Pancreas (tissue), 10 donors: ENCODE results near the gene LRRC70. TPM values are rescaled to one million over a fixed set of nuclear protein-coding genes. Genes with fewer than 3 reads are reported as not detected.

Source experiments
- ATAC-seq, 4 donors: fragments of 200-7000 bp; cut with Tn5 transposase; one replicate each; pipeline versions ENCODE4 v1.8.0 to v1.9.1; 2020; ENCODE audit warnings: mild to moderate bottlenecking in 4 of 4, moderate library complexity in 4 of 4
- DNase-seq, 6 donors: peaks; one replicate each; pipeline ENCODE4 v3.0.0-alpha.2; 2020
- FAIRE-seq: peaks from 2 replicates; lab custom pipeline; 2012; peaks lifted over from hg19 to GRCh38; lab: Jason Lieb, UNC
- H3K27ac ChIP-seq, 4 donors: fragments of 200-600 bp; sonication (generic); 1 replicate in 3 of 4; 2 replicates in 1 of 4; pipeline versions ENCODE4 v1.5.0 to v1.8.0; 2020
- H3K27me3 ChIP-seq, 4 donors: fragments of 200-600 bp; one replicate each; pipeline ENCODE4 v1.8.0; 2021
- H3K36me3 ChIP-seq, 3 donors: fragments of 200-600 bp; sonication (generic) in 1 of 3; one replicate each; pipeline versions ENCODE4 v1.5.0 to v1.8.0; 2020 to 2021
- H3K4me1 ChIP-seq, 3 donors: fragments of 200-600 bp; one replicate each; pipeline ENCODE4 v1.8.0; 2021
- H3K4me3 ChIP-seq, 4 donors: fragments of 200-600 bp; sonication (generic) in 2 of 4; one replicate each; pipeline versions ENCODE4 v1.5.0 to v1.8.0; 2020 to 2021
- H3K9me3 ChIP-seq, 4 donors: fragments of 200-600 bp; one replicate each; pipeline ENCODE4 v1.8.0; 2021
- CTCF ChIP-seq, 4 donors: fragments of 200-600 bp; sonication (generic) in 3 of 4; IDR thresholded peaks; one replicate each; pipeline versions ENCODE4 v1.5.0 to v1.8.0; 2021; ENCODE audit warnings: antibody characterized with exemption in 4 of 4
- WGBS, 2 donors: extraction: QIAGEN DNeasy Blood & Tissue Kit; methylation state at CpG; one replicate each; pipeline ENCODE4 v1.1.7; 2013; 5-methylcytosine and 5-hydroxymethylcytosine counted together
- intact Hi-C, 3 donors: fragments of 100-400 bp; cut with DNase I; formaldehyde crosslinking; loops; one replicate each; pipeline versions ENCODE4 v1.11.1 to v1.14.2; 2022
- polyA plus RNA-seq, 2 donors: library from polyadenylated mRNA; stranded (reverse); fragments of 200-250 nt; gene quantifications; one replicate each; pipeline ENCODE4 v1.2.3, GENCODE V29; 2013
- total RNA-seq, 6 donors: library from RNA; stranded (reverse); fragmentation: NEBNext Ultra II Directional in 4 of 6; extraction: Animal tissue kit (Norgen Biotek cat#: 25700) in 4 of 6; gene quantifications; one replicate each; pipeline versions ENCODE4 v1.2.1 to v1.2.4, GENCODE V29; 2021 to 2023
- donor health status: healthy with polysubstance abuse.
- donor health status: DM: no; HTN: no; CAD: no; lungs with moderate emphysema.
- donor health status: DM: no; HTN: no; CAD: no.
- donor health status: control.
- donor health status: control.
- donor health status: Bipolar disorder and iron deficiency.
- donor health status: DM: yes; HTN: yes; CAD: no.
- donor health status: DM: no; HTN: no; CAD: no.
- donor health status: DM: no; HTN: no; CAD: no.
- donor health status: DM: yes; HTN: yes; CAD: no.

LRRC70 gene
- total and polyA plus RNA-seq, 8 donors, result 0.16 to 3.5 (median 0.57) TPM

- no peak for FAIRE-seq
- no peak overlapping the region for H3K4me3 ChIP-seq
- TF ChIP-seq CTCF (IDR thresholded peaks at IDR 0.05), result no peak
- H3K9me3 ChIP-seq, result no peaks in the 10 kb centered on the region
- peaks cover 0 to 5% (median 0%) of the 10 kb centered on the region in 3 donors for H3K36me3 ChIP-seq
- intact Hi-C loops, result no loop called here
- H3K4me1 ChIP-seq, result no peaks in the 10 kb centered on the region
- DNase-seq, result no peak
- WGBS, 2 donors, result 91 to 93% methylated on average over 2 of the region's 2 CpGs
- H3K27me3 ChIP-seq, result no peaks in the 10 kb centered on the region
- no peak for ATAC-seq
- no peak overlapping the region for H3K27ac ChIP-seq
Observed at GRCh38 chr5:62550103-62550502, 28.5 kb upstream of the LRRC70 start.

- no peak for FAIRE-seq
Observed at GRCh38 chr5:62555930-62556329, 22.7 kb upstream of the LRRC70 start.

GRCh38 chr5:62558941-62559340, 19.7 kb upstream of the LRRC70 start:
- FAIRE-seq (no peak), ATAC-seq (no peak), DNase-seq (no peak)
- H3K4me3 ChIP-seq, result no peak overlapping the region
- WGBS, 2 donors, result 93 to 94% methylated on average over 3 of the region's 3 CpGs
- no peaks in the 10 kb centered on the region for H3K27me3 ChIP-seq
- intact Hi-C loops, result no loop called here
- no peaks in the 10 kb centered on the region for H3K4me1 ChIP-seq
- no peak overlapping the region for H3K27ac ChIP-seq
- H3K9me3 ChIP-seq, result no peaks in the 10 kb centered on the region
- peaks cover 0 to 3% (median 0%) of the 10 kb centered on the region in 3 donors for H3K36me3 ChIP-seq
- TF ChIP-seq CTCF (IDR thresholded peaks at IDR 0.05), result no peak

More at GRCh38 chr5:62555930-62556329, 22.7 kb upstream of the LRRC70 start:
- no peak for TF ChIP-seq CTCF (IDR thresholded peaks at IDR 0.05)
- Histone ChIP-seq H3K27ac (no peak overlapping the region), H3K27me3 (no peaks in the 10 kb centered on the region), H3K4me3 (no peak overlapping the region), H3K36me3 (peaks cover 0 to 5% (median 0%) of the 10 kb centered on the region in 3 donors), H3K4me1 (no peaks in the 10 kb centered on the region), H3K9me3 (no peaks in the 10 kb centered on the region)
- ATAC-seq (no peak), DNase-seq (no peak)
- intact Hi-C loops, result no loop called here

- FAIRE-seq, result no peak
Observed at GRCh38 chr5:62560786-62561185, 17.8 kb upstream of the LRRC70 start.

More at GRCh38 chr5:62560786-62561185, 17.8 kb upstream of the LRRC70 start:
- DNase-seq (no peak), ATAC-seq (no peak)
- TF ChIP-seq CTCF (IDR thresholded peaks at IDR 0.05), result no peak
- intact Hi-C loops, result no loop called here
- Histone ChIP-seq H3K4me3 (no peak overlapping the region), H3K36me3 (no peaks in the 10 kb centered on the region), H3K9me3 (no peaks in the 10 kb centered on the region), H3K4me1 (no peaks in the 10 kb centered on the region), H3K27me3 (no peaks in the 10 kb centered on the region), H3K27ac (no peak overlapping the region)
- 96 to 97% methylated on average over 1 of the region's 1 CpG for WGBS, 2 donors
